Fibroblast of lung (primary cell): ENCODE data around the gene FBN1. TPM values are rescaled to one million over a fixed set of nuclear protein-coding genes. Genes with fewer than 3 reads are reported as not detected.

ENCODE experiments used
- DNase-seq, 2 donors: peaks; one replicate each; pipeline versions ENCODE4 v3.0.0 to v3.0.0-alpha.2; 2010; ENCODE audit warnings: low read depth in 2 of 2
- H2AFZ ChIP-seq: 2 replicates; pipeline ENCODE4 v1.5.1; 2012; ENCODE audit warnings: low read length, control low read depth, inconsistent platforms
- H3K27ac ChIP-seq: 2 replicates; pipeline ENCODE4 v1.5.1; 2011; ENCODE audit warnings: low read length, control low read depth; ENCODE audit not compliant: insufficient read depth
- H3K27me3 ChIP-seq: 2 replicates; pipeline ENCODE4 v1.5.1; 2011; ENCODE audit warnings: mild to moderate bottlenecking, low read length; ENCODE audit not compliant: control insufficient read depth, insufficient read depth
- H3K36me3 ChIP-seq: 2 replicates; pipeline ENCODE4 v1.5.1; 2011; ENCODE audit warnings: low read length; ENCODE audit not compliant: control insufficient read depth, insufficient read depth
- H3K4me1 ChIP-seq: 2 replicates; pipeline ENCODE4 v1.5.1; 2011; ENCODE audit warnings: low read length; ENCODE audit not compliant: control insufficient read depth, insufficient read depth; ENCODE audit errors: extremely low read depth
- H3K4me2 ChIP-seq: 2 replicates; pipeline ENCODE4 v1.5.1; 2011; ENCODE audit warnings: low read length, control low read depth; ENCODE audit not compliant: insufficient read depth; ENCODE audit errors: extremely low read depth
- H3K4me3 ChIP-seq, 4 experiments: fragments of 200-600 bp in 1 of 4; sonication (generic) in 1 of 4; replicated peaks in 1 of 4; 2 replicates each; pipeline ENCODE4 v1.5.1; 2011 to 2016; ENCODE audit warnings: low read length in 4 of 4, low read depth in 3 of 4, mild to moderate bottlenecking in 3 of 4, control low read depth in 2 of 4, inconsistent platforms in 1 of 4, mixed read lengths in 1 of 4; ENCODE audit not compliant: insufficient read depth in 1 of 4; ENCODE audit errors: control extremely low read depth in 1 of 4
- H3K79me2 ChIP-seq: 2 replicates; pipeline ENCODE4 v1.5.1; 2012; ENCODE audit warnings: mild to moderate bottlenecking, low read length, inconsistent platforms; ENCODE audit not compliant: control insufficient read depth, insufficient read depth
- H3K9ac ChIP-seq: 2 replicates; pipeline ENCODE4 v1.5.1; 2011; ENCODE audit warnings: mild to moderate bottlenecking, low read length, control low read depth; ENCODE audit not compliant: insufficient read depth
- H3K9me3 ChIP-seq: 2 replicates; pipeline ENCODE4 v1.5.1; 2012; ENCODE audit warnings: low read depth, low read length; ENCODE audit not compliant: control insufficient read depth, insufficient read depth
- H4K20me1 ChIP-seq: 2 replicates; pipeline ENCODE4 v1.5.1; 2011; ENCODE audit warnings: low read length; ENCODE audit not compliant: control insufficient read depth, insufficient read depth; ENCODE audit errors: extremely low read depth
- EZH2 ChIP-seq: IDR thresholded peaks from 2 replicates; pipeline ENCODE4 v1.5.1; 2012; ENCODE audit warnings: low read length, control low read depth, mild to moderate bottlenecking; ENCODE audit errors: missing control alignments
- polyA plus RNA-seq, 2 donors: library from polyadenylated mRNA; depleted of rRNA in 1 of 2; stranded (reverse) in 1 of 2; unstranded in 1 of 2; fragments of >200 nt; gene quantifications; 2 replicates each; pipeline ENCODE4 v1.2.1, GENCODE V29; 2011 to 2012; ENCODE audit warnings: missing spikeins in 1 of 2
- total RNA-seq: library from RNA; depleted of rRNA; stranded (reverse); fragments of >200 nt; gene quantifications from 2 replicates; pipeline ENCODE4 v1.2.1, GENCODE V29; 2014
- TF ChIP-seq, protein P1 (sequence below), 2 donors: IDR thresholded peaks in 1 of 2; conservative IDR thresholded peaks in 1 of 2; 1 replicate in 1 of 2; 2 replicates in 1 of 2; pipeline ENCODE4 v1.5.1; 2011 to 2012; ENCODE audit warnings: low read length in 2 of 2, control low read depth in 1 of 2, inconsistent platforms in 1 of 2, low read depth in 1 of 2, mild to moderate bottlenecking in 1 of 2

FBN1 gene
- total and polyA plus RNA-seq, 2 donors (not counting 1 experiment from before 2014, with no cell fraction given) = 368 to 446 TPM

DNA sequence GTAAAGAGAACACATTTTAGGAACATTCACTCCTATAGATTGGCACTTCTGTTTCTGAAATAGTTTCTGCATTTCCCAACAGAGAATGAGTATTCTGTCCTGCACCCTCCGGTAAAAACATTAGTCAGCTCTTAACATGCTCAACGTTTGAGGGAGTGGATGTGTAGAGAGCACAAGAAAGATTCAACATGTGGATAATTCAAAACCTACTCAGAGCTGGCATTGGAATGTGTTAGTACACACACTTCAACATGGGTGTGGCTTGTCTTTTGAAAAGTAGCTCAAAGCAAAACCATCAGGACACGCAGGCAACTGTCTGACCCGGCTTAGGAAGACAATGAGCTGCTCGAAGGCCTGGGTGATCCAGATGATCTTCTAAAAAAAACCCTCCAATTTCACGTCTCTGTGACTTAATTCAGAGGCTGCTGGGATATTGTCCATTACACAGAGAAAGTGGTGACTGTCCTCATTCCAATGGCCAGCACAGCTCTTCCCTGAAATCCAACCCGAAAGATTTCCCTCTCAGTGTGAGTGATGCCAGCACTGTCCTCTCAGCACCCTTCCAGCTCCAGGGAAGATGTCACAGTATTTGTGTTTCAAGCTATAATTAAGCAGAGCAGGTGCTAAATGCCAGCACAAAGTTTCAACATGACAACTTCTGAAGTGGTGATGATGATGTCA, 18.1 kb downstream of the FBN1 start:
- no peak overlapping the region for H2AFZ ChIP-seq

DNA sequence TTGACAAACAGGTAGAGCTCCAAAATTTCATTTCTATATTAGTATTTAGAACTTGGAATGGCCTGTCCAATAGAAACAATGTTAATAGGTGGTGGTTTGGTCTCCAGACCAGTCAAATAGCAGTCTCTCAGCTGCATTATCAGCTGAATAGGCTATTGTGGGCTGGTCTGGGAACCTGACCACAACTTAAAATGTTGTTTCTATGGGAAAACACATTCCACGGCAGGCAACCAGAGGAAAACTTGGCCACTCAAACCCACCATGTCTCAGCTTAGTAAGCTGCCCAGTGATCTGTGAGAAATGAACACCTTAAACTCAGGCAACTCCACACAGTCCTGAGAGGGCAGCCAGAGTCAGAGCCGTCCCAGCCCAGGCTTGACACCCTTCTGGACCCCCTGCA, 20.4 kb downstream of the FBN1 start:
- Histone ChIP-seq H4K20me1 (no peaks in the 10 kb centered on the region), H3K27ac (no peak overlapping the region), H2AFZ (no peak overlapping the region), H3K36me3 (no peaks in the 10 kb centered on the region), H3K4me1 (peaks cover 7% of the 10 kb centered on the region), H3K4me2 (no peak overlapping the region), H3K9me3 (no peaks in the 10 kb centered on the region), H3K9ac (no peak overlapping the region), H3K4me3 (no peak overlapping the region), H3K27me3 (no peaks in the 10 kb centered on the region), H3K79me2 (peaks cover 78% of the 10 kb centered on the region)
- DNase-seq = peak in 1 of 2 donors; percentile 91
- no peak for TF ChIP-seq EZH2
- TF ChIP-seq, protein P1, sequence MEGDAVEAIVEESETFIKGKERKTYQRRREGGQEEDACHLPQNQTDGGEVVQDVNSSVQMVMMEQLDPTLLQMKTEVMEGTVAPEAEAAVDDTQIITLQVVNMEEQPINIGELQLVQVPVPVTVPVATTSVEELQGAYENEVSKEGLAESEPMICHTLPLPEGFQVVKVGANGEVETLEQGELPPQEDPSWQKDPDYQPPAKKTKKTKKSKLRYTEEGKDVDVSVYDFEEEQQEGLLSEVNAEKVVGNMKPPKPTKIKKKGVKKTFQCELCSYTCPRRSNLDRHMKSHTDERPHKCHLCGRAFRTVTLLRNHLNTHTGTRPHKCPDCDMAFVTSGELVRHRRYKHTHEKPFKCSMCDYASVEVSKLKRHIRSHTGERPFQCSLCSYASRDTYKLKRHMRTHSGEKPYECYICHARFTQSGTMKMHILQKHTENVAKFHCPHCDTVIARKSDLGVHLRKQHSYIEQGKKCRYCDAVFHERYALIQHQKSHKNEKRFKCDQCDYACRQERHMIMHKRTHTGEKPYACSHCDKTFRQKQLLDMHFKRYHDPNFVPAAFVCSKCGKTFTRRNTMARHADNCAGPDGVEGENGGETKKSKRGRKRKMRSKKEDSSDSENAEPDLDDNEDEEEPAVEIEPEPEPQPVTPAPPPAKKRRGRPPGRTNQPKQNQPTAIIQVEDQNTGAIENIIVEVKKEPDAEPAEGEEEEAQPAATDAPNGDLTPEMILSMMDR (conservative IDR thresholded peaks at IDR 0.05 in 1 of 2, IDR thresholded peaks at IDR 0.05 in 1 of 2; ENCODE audit: low read depth in 1 of 2, low read length in 2 of 2) = no peak

More for the DNA sequence above, 18.1 kb downstream of the FBN1 start:
- Histone ChIP-seq H3K9me3 (no peaks in the 10 kb centered on the region), H3K9ac (no peak overlapping the region), H3K27ac (peak overlapping the region; percentile 71), H4K20me1 (no peaks in the 10 kb centered on the region), H3K27me3 (no peaks in the 10 kb centered on the region), H3K4me2 (peak overlapping the region; percentile 68), H3K79me2 (peaks cover 77% of the 10 kb centered on the region), H3K4me1 (peaks cover 6% of the 10 kb centered on the region), H3K4me3 (peak overlapping the region in 1 of 4 experiments; percentile 21), H3K36me3 (no peaks in the 10 kb centered on the region)
- no peak for TF ChIP-seq EZH2
- TF ChIP-seq, protein P1 (conservative IDR thresholded peaks at IDR 0.05 in 1 of 2, IDR thresholded peaks at IDR 0.05 in 1 of 2; ENCODE audit: low read depth in 1 of 2, low read length in 2 of 2) = no peak
- DNase-seq = peak; percentile 59 to 83

DNA sequence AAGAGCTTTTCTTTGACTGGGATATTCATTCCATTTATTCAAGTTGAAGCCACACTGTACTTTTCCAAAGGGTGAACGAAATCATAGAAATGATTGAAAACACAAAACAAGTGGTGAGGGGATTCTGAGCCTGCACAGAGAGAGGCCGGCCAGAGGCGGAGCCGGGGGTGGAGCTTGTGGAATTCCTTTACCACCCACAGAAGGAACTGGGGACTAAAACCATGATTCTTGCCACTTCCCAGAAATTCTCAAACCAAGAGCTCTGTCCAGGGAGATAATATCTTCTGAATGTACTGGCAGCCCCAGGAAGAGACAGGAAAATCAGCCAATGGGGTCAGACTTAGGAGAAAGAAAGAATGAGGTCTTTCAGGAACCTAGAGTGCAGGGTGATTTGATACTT, 20.8 kb downstream of the FBN1 start:
- no peak overlapping the region for H3K9ac ChIP-seq
- no peak overlapping the region for H2AFZ ChIP-seq
- peaks cover 78% of the 10 kb centered on the region for H3K79me2 ChIP-seq

More for the DNA sequence above, 20.8 kb downstream of the FBN1 start:
- no peaks in the 10 kb centered on the region for H3K27me3 ChIP-seq
- DNase-seq = peak in 1 of 2 donors; percentile 50
- H3K36me3 ChIP-seq = no peaks in the 10 kb centered on the region
- no peaks in the 10 kb centered on the region for H3K9me3 ChIP-seq
- H3K4me3 ChIP-seq = no peak overlapping the region
- no peak overlapping the region for H3K4me2 ChIP-seq
- H3K4me1 ChIP-seq = peaks cover 7% of the 10 kb centered on the region
- TF ChIP-seq, protein P1 (conservative IDR thresholded peaks at IDR 0.05 in 1 of 2, IDR thresholded peaks at IDR 0.05 in 1 of 2; ENCODE audit: low read depth in 1 of 2, low read length in 2 of 2) = no peak
- TF ChIP-seq EZH2 = no peak
- no peaks in the 10 kb centered on the region for H4K20me1 ChIP-seq
- no peak overlapping the region for H3K27ac ChIP-seq
